Right lobe of liver (tissue), 6 donors: ENCODE results near the gene GSDME. TPM values are rescaled to one million over a fixed set of nuclear protein-coding genes. Genes with fewer than 3 reads are reported as not detected.
"Not testable (repeated sequence)": the region's sequence is repeated elsewhere in the genome, so short reads cannot be mapped to it uniquely, and the experiment has no call there.

Source experiments
- ATAC-seq, 4 donors: fragments of 200-7000 bp; cut with Tn5 transposase; one replicate each; pipeline ENCODE4 v1.9.1; 2020; ENCODE audit warnings: mild to moderate bottlenecking in 4 of 4, moderate library complexity in 4 of 4
- DNase-seq, 3 donors: peaks; one replicate each; pipeline ENCODE4 v3.0.0-alpha.2; 2020
- H3K27ac ChIP-seq, 3 donors: fragments of 200-600 bp; one replicate each; pipeline ENCODE4 v1.8.0; 2022
- H3K27me3 ChIP-seq, 2 donors: fragments of 200-600 bp; one replicate each; pipeline ENCODE4 v1.8.0; 2022
- H3K36me3 ChIP-seq, 4 donors: fragments of 200-600 bp; sonication (generic) in 1 of 4; one replicate each; pipeline versions ENCODE4 v1.5.1 to v1.8.0; 2017 to 2022; ENCODE audit warnings: control low read depth in 1 of 4
- H3K4me1 ChIP-seq, 4 donors: fragments of 200-600 bp; sonication (generic) in 1 of 4; one replicate each; pipeline versions ENCODE4 v1.5.1 to v1.8.0; 2017 to 2022; ENCODE audit warnings: control low read depth in 1 of 4
- H3K4me3 ChIP-seq, 3 donors: fragments of 200-600 bp; one replicate each; pipeline ENCODE4 v1.8.0; 2022
- H3K9me3 ChIP-seq, 4 donors: fragments of 200-600 bp; sonication (generic) in 1 of 4; one replicate each; pipeline versions ENCODE4 v1.5.1 to v1.8.0; 2017 to 2022; ENCODE audit warnings: control low read depth in 1 of 4
- CTCF ChIP-seq, 4 donors: fragments of 200-600 bp in 3 of 4; fragments of 450-650 bp in 1 of 4; IDR thresholded peaks; one replicate each; pipeline versions ENCODE4 v1.5.1 to v1.8.0; 2016 to 2022; ENCODE audit warnings: antibody characterized with exemption in 4 of 4, mild to moderate bottlenecking in 2 of 4
- POLR2A ChIP-seq: fragments of 450-650 bp; IDR thresholded peaks from one replicate; pipeline ENCODE4 v1.6.1; 2017; ENCODE audit warnings: antibody characterized with exemption, mild to moderate bottlenecking
- WGBS: methylation state at CpG from one replicate; pipeline ENCODE4 v1.1.6; 2018; ENCODE audit warnings: low coverage, low lambda C conversion rate; ENCODE audit not compliant: insufficient coverage; ENCODE audit errors: missing lambda C conversion rate; 5-methylcytosine and 5-hydroxymethylcytosine counted together
- intact Hi-C, 2 donors: fragments of 100-400 bp; cut with DNase I; formaldehyde crosslinking; loops; one replicate each; pipeline versions ENCODE4 v1.11.2 to v1.14.1; 2022
- total RNA-seq, 6 experiments: library from RNA; depleted of rRNA in 2 of 6; stranded (reverse); fragments of >200 nt in 2 of 6; fragmentation: NEBNext Ultra II Directional in 3 of 6; extraction: Animal tissue kit (Norgen Biotek cat#: 25700) in 3 of 6; gene quantifications; one replicate each; pipeline versions ENCODE4 v1.1.0 to v1.2.4, GENCODE V29; 2016 to 2023
- donor health status: DM: no; HTN: yes; CAD: no.
- donor health status: DM: no; HTN: no; CAD: no.
- donor health status: DM: no; HTN: no; CAD: no.
- donor health status: DM: no; HTN: yes; CAD: no.
- donor health status: DM: no; HTN: yes; CAD: no.

The GSDME gene
- total RNA-seq, 6 experiments from 2014 or later = 3.1 to 10.2 (median 5.8) TPM

- no peak for ATAC-seq
- intact Hi-C loops = no loop called here
- no peak for DNase-seq
- Histone ChIP-seq H3K27ac (no peak overlapping the region), H3K9me3 (peaks cover 0 to 6% (median 0%) of the 10 kb centered on the region in 4 donors), H3K4me1 (peaks cover 0 to 7% (median 0%) of the 10 kb centered on the region in 4 donors), H3K27me3 (no peaks in the 10 kb centered on the region), H3K36me3 (no peaks in the 10 kb centered on the region), H3K4me3 (no peak overlapping the region)
- WGBS = 15% methylated on average over 1 of the region's 1 CpG
- no peak for TF ChIP-seq CTCF (IDR thresholded peaks at IDR 0.05)
- TF ChIP-seq POLR2A = no peak
Observed at GRCh38 chr7:24737281-24737680, 20.0 kb downstream of the GSDME start.

- ATAC-seq = not testable (repeated sequence)
- 97% methylated on average over 5 of the region's 7 CpGs for WGBS
Observed at GRCh38 chr7:24735594-24735993, 21.7 kb downstream of the GSDME start.

DNA sequence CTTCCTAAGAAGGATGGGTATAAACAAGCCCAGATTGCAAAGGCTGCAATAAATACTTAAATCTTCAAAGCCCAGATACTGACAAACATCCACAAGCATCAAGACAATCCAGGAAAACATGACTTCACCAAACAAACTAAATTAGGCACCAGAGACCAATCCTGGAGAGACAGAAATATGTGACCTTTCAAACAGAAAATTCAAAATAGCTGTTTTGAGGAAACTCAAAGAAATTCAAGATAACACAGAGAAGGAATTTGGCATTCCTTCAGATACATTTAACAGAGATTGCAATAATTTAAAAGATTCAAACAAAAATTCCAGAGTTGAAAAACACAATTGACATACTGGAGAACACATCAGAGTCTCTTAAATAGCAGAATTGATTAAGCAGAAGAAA is 23.0 kb downstream of the GSDME start:
- Histone ChIP-seq H3K27ac (no peak overlapping the region), H3K36me3 (no peaks in the 10 kb centered on the region)
- intact Hi-C loops = no loop called here

More at GRCh38 chr7:24735594-24735993, 21.7 kb downstream of the GSDME start:
- H3K27ac ChIP-seq, intact Hi-C loops, H3K27me3 ChIP-seq, H3K4me3 ChIP-seq, H3K36me3 ChIP-seq, DNase-seq, H3K4me1 ChIP-seq, H3K9me3 ChIP-seq: not testable (repeated sequence)

GRCh38 chr7:24733414-24734060 is 23.7 kb downstream of the GSDME start:
- intact Hi-C loops = no loop called here
- Histone ChIP-seq H3K27ac (no peak overlapping the region), H3K4me1 (peaks cover 0 to 7% (median 0%) of the 10 kb centered on the region in 4 donors), H3K4me3 (no peak overlapping the region), H3K27me3 (no peaks in the 10 kb centered on the region), H3K36me3 (no peaks in the 10 kb centered on the region), H3K9me3 (peaks cover 0 to 4% (median 0%) of the 10 kb centered on the region in 4 donors)
- WGBS = no CpG with 5 or more reads among the region's 2 CpGs
- TF ChIP-seq POLR2A (no peak), CTCF (IDR thresholded peaks at IDR 0.05) (no peak)
- ATAC-seq = peak in 1 of 4 donors; percentile 72
- no peak for DNase-seq

More for the DNA sequence above, 23.0 kb downstream of the GSDME start:
- TF ChIP-seq POLR2A (no peak), CTCF (IDR thresholded peaks at IDR 0.05) (no peak)
- DNase-seq (no peak), ATAC-seq (no peak)
- Histone ChIP-seq H3K4me1 (peaks cover 0 to 7% (median 0%) of the 10 kb centered on the region in 4 donors), H3K27me3 (no peaks in the 10 kb centered on the region), H3K4me3 (no peak overlapping the region), H3K9me3 (peaks cover 0 to 6% (median 0%) of the 10 kb centered on the region in 4 donors)

DNA sequence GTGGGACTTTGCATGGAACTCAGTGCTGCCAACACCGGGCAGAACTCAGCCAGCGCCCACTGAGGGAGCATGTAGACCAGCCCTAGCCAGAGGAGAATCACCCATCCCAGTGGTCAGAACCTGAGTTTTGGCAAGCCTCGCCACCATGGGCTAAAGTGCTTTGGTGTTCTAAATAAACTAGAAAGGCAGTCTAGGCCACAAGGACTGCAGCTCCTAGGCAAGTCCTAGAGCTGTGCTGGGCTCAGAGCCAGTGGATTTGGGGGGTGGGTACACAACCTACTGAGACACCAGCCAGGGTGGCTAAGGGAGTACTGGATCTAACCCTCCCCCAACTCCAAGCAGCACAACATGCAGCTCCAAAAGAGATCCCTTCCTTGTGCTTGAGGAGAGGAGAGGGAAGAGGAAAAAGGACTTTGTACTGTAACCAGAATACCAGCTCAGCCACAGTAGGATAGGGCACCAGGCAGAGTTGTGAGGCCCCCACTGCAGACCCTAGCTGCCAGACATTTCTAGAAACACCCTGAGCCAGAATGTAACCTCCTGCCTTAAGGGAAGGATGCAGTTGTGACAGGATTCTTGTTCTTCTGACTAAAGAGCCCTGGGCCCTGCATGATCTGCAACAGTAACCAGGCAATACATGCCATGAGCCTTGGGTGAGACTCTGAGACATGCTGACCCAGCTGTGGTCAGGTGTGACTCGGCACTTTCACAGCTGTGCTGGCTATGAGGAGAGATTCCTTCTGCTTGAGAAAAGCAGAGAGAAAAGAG is 24.4 kb downstream of the GSDME start:
- no peak for TF ChIP-seq CTCF (IDR thresholded peaks at IDR 0.05)
- no peak for TF ChIP-seq POLR2A
- no peak for DNase-seq
- H3K36me3 ChIP-seq = no peaks in the 10 kb centered on the region
- no peaks in the 10 kb centered on the region for H3K27me3 ChIP-seq
- no CpG with 5 or more reads among the region's 4 CpGs for WGBS
- H3K4me3 ChIP-seq = no peak overlapping the region
- no peak overlapping the region for H3K27ac ChIP-seq
- H3K4me1 ChIP-seq = peaks cover 0 to 7% (median 0%) of the 10 kb centered on the region in 4 donors
- H3K9me3 ChIP-seq = no peaks in the 10 kb centered on the region
- peak in 1 of 4 donors; percentile 11 for ATAC-seq
- intact Hi-C loops = no loop called here
